Transverse colon (tissue), 4 donors: Measurements from ENCODE around the gene TTYH3.
"Not testable (repeated sequence)": the region's sequence is repeated elsewhere in the genome, so short reads cannot be mapped to it uniquely, and the experiment has no call there.

Experiments
- CTCF ChIP-seq, 5 experiments: fragments of 200-600 bp in 3 of 5; fragments of 450-650 bp in 2 of 5; sonication (generic) in 3 of 5; IDR thresholded peaks; 1 replicate in 2 of 5; 2 replicates in 3 of 5; pipeline ENCODE4 v1.5.1; 2016 to 2017; ENCODE audit warnings: antibody characterized with exemption in 5 of 5, inconsistent platforms in 3 of 5, mild to moderate bottlenecking in 2 of 5, moderate library complexity in 1 of 5
- POLR2AphosphoS5 ChIP-seq, 3 donors: sonication (generic); formaldehyde crosslinking; IDR thresholded peaks; one replicate each; pipeline ENCODE4 v1.6.1; 2016; ENCODE audit warnings: antibody characterized with exemption in 3 of 3

- not testable (repeated sequence) for TF ChIP-seq CTCF, POLR2AphosphoS5 (IDR thresholded peaks at IDR 0.05)
Measured at GRCh38 chr7:2589941-2590340, 41.8 kb upstream of the TTYH3 start.
